Colonic mucosa (tissue), 4 donors: ENCODE measurements around the gene HNRNPR. TPM values are rescaled to one million over a fixed set of nuclear protein-coding genes. Genes with fewer than 3 reads are reported as not detected.

Experiments
- DNase-seq: peaks from one replicate; pipeline ENCODE4 v3.0.0-alpha.2; 2020
- H3K27ac ChIP-seq: fragments of 200-600 bp; one replicate; pipeline ENCODE4 v1.8.0; 2021
- H3K27me3 ChIP-seq: fragments of 200-600 bp; one replicate; pipeline ENCODE4 v1.8.0; 2021
- H3K36me3 ChIP-seq: fragments of 200-600 bp; one replicate; pipeline ENCODE4 v1.8.0; 2021
- H3K4me1 ChIP-seq: fragments of 200-600 bp; one replicate; pipeline ENCODE4 v1.8.0; 2021; ENCODE audit warnings: mild to moderate bottlenecking
- H3K4me3 ChIP-seq: fragments of 200-600 bp; one replicate; pipeline ENCODE4 v1.8.0; 2021
- H3K9ac ChIP-seq, 2 donors: one replicate each; pipeline ENCODE4 v1.7.0; 2013; ENCODE audit warnings: control low read depth in 2 of 2, low read depth in 2 of 2, low read length in 2 of 2
- H3K9me3 ChIP-seq: fragments of 200-600 bp; one replicate; pipeline ENCODE4 v1.8.0; 2021
- intact Hi-C: fragments of 100-400 bp; cut with DNase I; formaldehyde crosslinking; loops from one replicate; pipeline ENCODE4 v1.14.1; 2022
- total RNA-seq, 2 donors: library from RNA; stranded (reverse); fragmentation: NEBNext Ultra II Directional in 1 of 2; extraction: Animal tissue kit (Norgen Biotek cat#: 25700) in 1 of 2; gene quantifications; one replicate each; pipeline ENCODE4 v1.2.1, GENCODE V29; 2021
- TF ChIP-seq, protein P1 (sequence below): fragments of 200-600 bp; IDR thresholded peaks from one replicate; pipeline ENCODE4 v1.8.0; 2022; ENCODE audit warnings: antibody characterized with exemption, mild to moderate bottlenecking
- donor health status: healthy.
- donor health status: DM: no; HTN: no; CAD: no.
- donor health status: DM: no; HTN: no; CAD: no.

The HNRNPR gene
- total RNA-seq, 2 donors from 2014 or later = 103 to 165 TPM

DNA sequence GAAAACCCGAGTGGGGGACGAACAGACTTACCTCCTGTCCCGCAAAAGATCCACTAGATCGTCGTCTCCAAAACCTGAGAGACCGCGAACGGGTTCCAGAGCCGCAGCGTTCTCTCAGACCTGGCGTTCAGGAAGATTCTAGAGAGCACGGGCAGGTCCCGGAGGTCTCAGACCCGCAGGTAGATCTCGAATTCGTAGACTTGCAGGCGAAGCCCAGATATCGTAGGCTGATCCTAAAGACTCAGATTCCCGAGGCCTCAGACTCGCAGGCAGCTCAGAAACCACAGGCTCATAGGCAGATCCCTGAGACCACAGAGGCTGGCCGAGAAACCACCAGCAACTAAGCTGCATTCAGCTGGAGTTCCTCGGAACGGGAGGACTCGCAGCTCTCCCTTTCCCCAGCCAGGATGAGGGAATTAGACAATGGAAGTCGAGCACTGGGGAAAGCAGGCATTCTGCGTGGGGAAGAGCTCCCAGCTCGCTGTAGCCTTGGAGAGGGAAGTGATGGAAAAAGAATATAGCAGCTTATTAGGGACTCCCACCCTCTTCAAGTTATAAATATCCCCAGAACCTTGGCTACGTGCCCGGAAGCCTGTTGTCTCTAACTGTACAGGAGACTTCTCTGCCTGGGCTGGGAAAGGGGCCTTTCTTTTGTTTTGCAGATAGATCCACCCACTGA lies 25.4 kb upstream of the HNRNPR start, which contains the start of gene ZNF436:
Gene ZNF436, minus strand, starts transcription at position 502 of the 679 bp plus-strand sequence. CDS start 1,831 bp downstream, outside the sequence.
- Histone ChIP-seq H3K9ac (peak within 1 kb of the TSS; percentile 73 to 96), H3K27me3 (no peaks in the 10 kb centered on the region), H3K27ac (peak within 1 kb of the TSS; percentile 93), H3K4me3 (peak within 1 kb of the TSS; percentile 70), H3K4me1 (peaks cover 17% of the 10 kb centered on the region), H3K9me3 (no peaks in the 10 kb centered on the region), H3K36me3 (no peaks in the 10 kb centered on the region)
- DNase-seq = peak; percentile 85
- TF ChIP-seq, protein P1, sequence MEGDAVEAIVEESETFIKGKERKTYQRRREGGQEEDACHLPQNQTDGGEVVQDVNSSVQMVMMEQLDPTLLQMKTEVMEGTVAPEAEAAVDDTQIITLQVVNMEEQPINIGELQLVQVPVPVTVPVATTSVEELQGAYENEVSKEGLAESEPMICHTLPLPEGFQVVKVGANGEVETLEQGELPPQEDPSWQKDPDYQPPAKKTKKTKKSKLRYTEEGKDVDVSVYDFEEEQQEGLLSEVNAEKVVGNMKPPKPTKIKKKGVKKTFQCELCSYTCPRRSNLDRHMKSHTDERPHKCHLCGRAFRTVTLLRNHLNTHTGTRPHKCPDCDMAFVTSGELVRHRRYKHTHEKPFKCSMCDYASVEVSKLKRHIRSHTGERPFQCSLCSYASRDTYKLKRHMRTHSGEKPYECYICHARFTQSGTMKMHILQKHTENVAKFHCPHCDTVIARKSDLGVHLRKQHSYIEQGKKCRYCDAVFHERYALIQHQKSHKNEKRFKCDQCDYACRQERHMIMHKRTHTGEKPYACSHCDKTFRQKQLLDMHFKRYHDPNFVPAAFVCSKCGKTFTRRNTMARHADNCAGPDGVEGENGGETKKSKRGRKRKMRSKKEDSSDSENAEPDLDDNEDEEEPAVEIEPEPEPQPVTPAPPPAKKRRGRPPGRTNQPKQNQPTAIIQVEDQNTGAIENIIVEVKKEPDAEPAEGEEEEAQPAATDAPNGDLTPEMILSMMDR = no peak
- intact Hi-C loops = loop anchor here (10.0 kb wide), 1 partner anchor 115 kb away; the partner anchor contains the start of gene ASAP3

DNA sequence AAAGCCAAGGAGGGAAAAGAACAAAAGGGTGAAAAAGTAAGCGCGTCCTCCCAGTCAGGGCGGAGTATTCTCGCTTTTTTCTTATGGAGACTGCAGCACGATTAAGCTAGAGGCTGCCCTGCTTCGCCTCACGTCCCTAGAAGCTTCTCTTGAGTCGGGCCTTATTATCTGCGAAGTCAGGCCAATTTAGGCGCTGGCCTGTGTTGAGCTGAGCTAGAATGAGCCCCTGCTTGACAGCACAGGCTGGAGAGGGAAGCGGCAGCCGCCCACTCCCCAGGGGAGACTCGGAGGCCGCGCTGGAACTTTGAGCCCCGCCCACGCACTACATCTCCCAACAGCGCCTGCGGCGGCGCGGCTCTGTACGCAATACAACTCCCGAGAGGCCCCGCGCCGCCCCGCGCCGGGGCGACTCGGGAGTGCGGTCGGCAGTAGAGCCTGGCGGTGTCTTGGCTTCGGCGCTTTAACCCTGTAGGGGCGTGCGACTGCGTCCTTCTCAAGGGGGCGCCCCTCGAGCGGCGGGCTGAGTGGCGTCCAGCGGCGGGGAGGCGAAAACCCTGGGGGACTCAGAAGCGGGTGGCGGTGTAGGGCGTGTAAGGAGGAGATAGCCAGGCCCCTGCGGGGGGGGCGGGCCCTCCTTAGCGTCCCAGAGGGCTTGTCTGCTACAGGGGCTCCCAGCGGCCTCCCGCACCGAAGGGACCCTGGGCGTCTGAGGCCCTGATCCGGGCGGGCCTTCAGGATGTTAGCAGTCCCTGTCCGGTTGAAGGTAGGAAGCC lies 24.7 kb upstream of the HNRNPR start:
- no peaks in the 10 kb centered on the region for H3K36me3 ChIP-seq
- H3K9ac ChIP-seq = peak overlapping the region; percentile 73 to 96
- peak; percentile 90 for DNase-seq
- peak overlapping the region; percentile 93 for H3K27ac ChIP-seq
- H3K27me3 ChIP-seq = no peaks in the 10 kb centered on the region
- no peaks in the 10 kb centered on the region for H3K9me3 ChIP-seq
- H3K4me1 ChIP-seq = peaks cover 17% of the 10 kb centered on the region
- TF ChIP-seq, protein P1 = no peak
- H3K4me3 ChIP-seq = peak overlapping the region; percentile 70
- intact Hi-C loops = loop anchor here (10.0 kb wide), 1 partner anchor 116 kb away; the partner anchor contains the start of gene ASAP3

DNA sequence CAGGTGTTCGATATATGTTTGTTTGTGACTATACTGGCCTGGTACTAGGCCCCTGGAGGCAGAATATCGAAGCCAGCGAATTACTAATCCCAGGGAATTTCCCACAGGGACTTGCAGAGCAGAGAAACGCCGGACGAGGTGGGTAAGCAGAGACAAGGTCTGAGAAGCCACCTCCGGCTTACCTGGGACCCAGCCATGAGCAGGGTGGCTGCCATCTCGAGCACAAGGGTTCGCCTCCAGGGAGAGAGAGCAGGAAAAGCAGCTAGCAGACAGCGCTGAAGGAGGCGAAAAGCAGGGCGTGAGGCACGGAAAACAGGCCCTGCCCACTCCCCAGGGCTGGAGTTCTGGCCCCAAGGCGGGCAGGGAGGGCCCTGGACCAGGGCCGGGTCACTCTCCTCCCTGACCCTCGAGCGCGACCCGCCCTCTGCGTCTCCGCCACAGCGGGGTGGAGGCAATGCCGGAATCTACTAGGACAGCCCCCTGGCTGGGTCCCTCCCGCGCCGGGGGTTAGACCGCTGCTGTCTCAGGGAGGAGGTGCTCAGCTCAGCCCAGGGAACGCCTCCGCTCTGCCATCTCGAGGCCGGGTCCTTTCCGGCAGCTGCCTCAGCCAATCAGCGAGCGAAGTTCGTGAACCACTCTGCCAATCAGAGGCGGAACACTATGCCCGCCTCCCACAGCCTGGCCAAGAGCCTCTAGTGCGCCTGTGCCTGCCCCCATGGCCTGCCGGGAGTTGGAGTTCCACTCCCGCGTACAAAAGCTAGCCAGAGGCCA lies 23.9 kb upstream of the HNRNPR start:
- Histone ChIP-seq H3K4me1 (peaks cover 17% of the 10 kb centered on the region), H3K27ac (peak overlapping the region; percentile 93), H3K9ac (peak overlapping the region; percentile 81 to 96), H3K9me3 (peaks cover 4% of the 10 kb centered on the region), H3K36me3 (peaks cover 2% of the 10 kb centered on the region), H3K27me3 (no peaks in the 10 kb centered on the region), H3K4me3 (peak overlapping the region; percentile 70)
- TF ChIP-seq, protein P1 = no peak
- intact Hi-C loops = loop anchor here (10.0 kb wide), 1 partner anchor 117 kb away; the partner anchor contains the start of gene ASAP3
- DNase-seq = peak; percentile 98

DNA sequence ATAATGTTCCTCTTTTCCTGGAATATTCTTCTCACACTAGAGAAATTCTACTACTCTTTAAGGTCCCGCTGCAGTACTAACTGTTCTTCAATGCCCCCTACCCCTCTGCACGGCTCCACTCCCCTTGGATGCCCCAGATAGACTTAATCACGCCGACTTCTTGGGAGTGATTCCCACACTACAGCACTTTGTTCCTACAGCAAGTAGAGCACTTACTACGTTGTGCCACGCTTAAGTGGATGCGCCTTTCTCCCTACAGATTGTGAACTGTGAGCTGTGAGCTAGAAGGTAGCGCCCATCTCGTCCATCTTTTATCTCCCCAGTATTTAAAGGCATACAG lies 23.3 kb upstream of the HNRNPR start:
- TF ChIP-seq, protein P1 = no peak
- H3K27me3 ChIP-seq = no peaks in the 10 kb centered on the region
- peaks cover 7% of the 10 kb centered on the region for H3K36me3 ChIP-seq
- peaks cover 9% of the 10 kb centered on the region for H3K9me3 ChIP-seq
- H3K9ac ChIP-seq = peak overlapping the region; percentile 81 to 96
- H3K4me1 ChIP-seq = peaks cover 17% of the 10 kb centered on the region
- no peak for DNase-seq
- H3K4me3 ChIP-seq = peak overlapping the region; percentile 70
- intact Hi-C loops = loop anchor here (10.0 kb wide), 1 partner anchor 117 kb away; the partner anchor contains the start of gene ASAP3
- H3K27ac ChIP-seq = peak overlapping the region; percentile 93

DNA sequence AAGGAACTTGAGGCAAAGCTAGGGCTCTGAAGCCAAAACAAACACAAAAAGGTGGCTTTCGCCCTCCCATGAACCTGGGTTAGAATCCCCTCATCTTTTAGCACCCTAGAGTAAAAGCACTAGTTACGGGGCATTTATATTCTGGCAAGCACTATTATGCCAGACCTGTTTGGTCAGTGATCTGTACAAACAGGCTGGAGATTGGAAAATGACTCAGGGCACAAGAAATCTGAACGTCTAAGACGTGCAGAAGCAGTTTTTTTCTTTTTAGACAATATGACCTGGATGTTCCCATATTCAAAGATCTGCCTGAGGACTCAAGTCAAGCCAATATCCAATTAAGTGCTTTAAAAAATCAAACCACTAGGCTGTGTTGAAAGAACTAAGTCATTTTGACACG lies 22.5 kb upstream of the HNRNPR start:
- Histone ChIP-seq H3K27me3 (no peaks in the 10 kb centered on the region), H3K9ac (no peak overlapping the region), H3K27ac (no peak overlapping the region), H3K4me1 (peaks cover 17% of the 10 kb centered on the region), H3K36me3 (peaks cover 16% of the 10 kb centered on the region), H3K4me3 (peak overlapping the region; percentile 70), H3K9me3 (peaks cover 17% of the 10 kb centered on the region)
- no peak for DNase-seq
- intact Hi-C loops = loop anchor here (10.0 kb wide), 1 partner anchor 118 kb away; the partner anchor contains the start of gene ASAP3
- TF ChIP-seq, protein P1 = no peak
